ENCODE data around the gene ACY1.

Gene ACY1

GRCh38 chr3:52005571-52005986 lies 22.2 kb downstream of the ACY1 start:
- no peak for DNase-seq (ENCODE audit: low read depth)

GRCh38 chr3:52006017-52006819 lies 22.9 kb downstream of the ACY1 start:
- DNase-seq (ENCODE audit: low read depth), result no peak

GRCh38 chr3:52006820-52007133 lies 23.4 kb downstream of the ACY1 start:
- DNase-seq (ENCODE audit: low read depth), result no peak

GRCh38 chr3:52007291-52007690 lies 24.0 kb downstream of the ACY1 start:
- no peak for DNase-seq (ENCODE audit: low read depth)

GRCh38 chr3:52010431-52010830 lies 27.1 kb downstream of the ACY1 start:
- DNase-seq (ENCODE audit: low read depth), result no peak

GRCh38 chr3:52012699-52013098 lies 29.4 kb downstream of the ACY1 start:
- no peak for DNase-seq (ENCODE audit: low read depth)

GRCh38 chr3:52013802-52014598 lies 30.7 kb downstream of the ACY1 start:
- no peak for DNase-seq (ENCODE audit: low read depth)

- DNase-seq (ENCODE audit: low read depth), result no peak
Observed at GRCh38 chr3:52014613-52015012, 31.3 kb downstream of the ACY1 start.

- DNase-seq (ENCODE audit: low read depth), result no peak
Observed at GRCh38 chr3:52015438-52016228, 32.3 kb downstream of the ACY1 start.

- no peak for DNase-seq (ENCODE audit: low read depth)
Observed at GRCh38 chr3:52017586-52017985, 34.3 kb downstream of the ACY1 start.

GRCh38 chr3:52018319-52019000 lies 35.1 kb downstream of the ACY1 start:
- no peak for DNase-seq (ENCODE audit: low read depth)

- DNase-seq (ENCODE audit: low read depth), result no peak
Observed at GRCh38 chr3:52019352-52020080, 36.2 kb downstream of the ACY1 start.

- no peak for DNase-seq (ENCODE audit: low read depth)
Observed at GRCh38 chr3:52020796-52021195, 37.5 kb downstream of the ACY1 start.

GRCh38 chr3:52021489-52022268 lies 38.3 kb downstream of the ACY1 start:
- DNase-seq (ENCODE audit: low read depth), result no peak

- no peak for DNase-seq (ENCODE audit: low read depth)
Observed at GRCh38 chr3:52022323-52023100, 39.2 kb downstream of the ACY1 start.

- DNase-seq (ENCODE audit: low read depth), result no peak
Observed at GRCh38 chr3:52023101-52023770, 39.9 kb downstream of the ACY1 start.

GRCh38 chr3:52023860-52024764 lies 40.8 kb downstream of the ACY1 start:
- DNase-seq (ENCODE audit: low read depth), result no peak

GRCh38 chr3:52024765-52025452 lies 41.6 kb downstream of the ACY1 start:
- no peak for DNase-seq (ENCODE audit: low read depth)
